ENCODE measurements around the gene UNC5B.
A peak's percentile ranks its signal among the peaks of the same experiment; 100 is the strongest.
"Not testable (repeated sequence)": the region's sequence is repeated elsewhere in the genome, so short reads cannot be mapped to it uniquely, and the experiment has no call there.

The UNC5B gene

GRCh38 chr10:71209352-71209715, 3.0 kb upstream of the UNC5B start:
- DNase-seq (ENCODE audit: low read depth in 2 of 2): no peak

GRCh38 chr10:71209731-71210541, 2.4 kb upstream of the UNC5B start:
- DNase-seq (ENCODE audit: low read depth in 2 of 2): no peak

GRCh38 chr10:71210542-71210871, 1.9 kb upstream of the UNC5B start:
- no peak for DNase-seq (ENCODE audit: low read depth in 2 of 2)

GRCh38 chr10:71211053-71211452, 1.3 kb upstream of the UNC5B start:
- no peak for DNase-seq (ENCODE audit: low read depth in 2 of 2)

GRCh38 chr10:71211775-71212317, 524 bp upstream of the UNC5B start:
- DNase-seq (ENCODE audit: low read depth in 2 of 2): no peak

GRCh38 chr10:71213127-71213621, 804 bp downstream of the UNC5B start:
- DNase-seq (ENCODE audit: low read depth in 2 of 2): peak in 1 of 2 donors; percentile 12

- DNase-seq (ENCODE audit: low read depth in 2 of 2): no peak
These were observed 1.5 kb downstream of the UNC5B start for GRCh38 chr10:71213761-71214440.

- DNase-seq (ENCODE audit: low read depth in 2 of 2): no peak
These were observed 2.5 kb downstream of the UNC5B start for GRCh38 chr10:71214641-71215559.

GRCh38 chr10:71216363-71216695, 4.0 kb downstream of the UNC5B start:
- DNase-seq (ENCODE audit: low read depth in 2 of 2): no peak

- DNase-seq (ENCODE audit: low read depth in 2 of 2): no peak
These were observed 4.4 kb downstream of the UNC5B start for GRCh38 chr10:71216751-71217265.

GRCh38 chr10:71217266-71218045, 5.1 kb downstream of the UNC5B start:
- DNase-seq (ENCODE audit: low read depth in 2 of 2): no peak

GRCh38 chr10:71218046-71218650, 5.8 kb downstream of the UNC5B start:
- DNase-seq (ENCODE audit: low read depth in 2 of 2): no peak

- DNase-seq (ENCODE audit: low read depth in 2 of 2): no peak
These were observed 6.3 kb downstream of the UNC5B start for GRCh38 chr10:71218651-71219050.

GRCh38 chr10:71219236-71219917, 7.0 kb downstream of the UNC5B start:
- not testable (repeated sequence) for DNase-seq (ENCODE audit: low read depth in 2 of 2)

- DNase-seq (ENCODE audit: low read depth in 2 of 2): no peak
These were observed 7.7 kb downstream of the UNC5B start for GRCh38 chr10:71219918-71220688.

GRCh38 chr10:71220689-71221540, 8.5 kb downstream of the UNC5B start:
- DNase-seq (ENCODE audit: low read depth in 2 of 2): no peak

- no peak for DNase-seq (ENCODE audit: low read depth in 2 of 2)
These were observed 9.3 kb downstream of the UNC5B start for GRCh38 chr10:71221586-71222202.

All from stimulated activated CD4-positive, alpha-beta T cell treated with anti-CD3 and anti-CD28 coated beads, Interleukin-1b, Interleukin-23, amount 100 ng/mL, for 4 hours (primary cell).